Nephron progenitor cell (in vitro differentiated cells): ENCODE measurements around the gene AGK.
"Not testable (repeated sequence)": the region's sequence is repeated elsewhere in the genome, so short reads cannot be mapped to it uniquely, and the experiment has no call there.

Experiments
- DNase-seq: peaks from one replicate; pipeline ENCODE4 v3.0.0; 2021
- H3K27ac Mint-ChIP-seq: 2 replicates; pipeline ENCODE4 v1.8.0; 2021; ENCODE audit warnings: mild to moderate bottlenecking, moderate library complexity, mixed read lengths
- H3K27me3 Mint-ChIP-seq: 2 replicates; pipeline ENCODE4 v1.8.0; 2021; ENCODE audit warnings: mild to moderate bottlenecking, low read depth, mixed read lengths; ENCODE audit not compliant: poor library complexity
- H3K36me3 Mint-ChIP-seq: 2 replicates; pipeline ENCODE4 v1.8.0; 2021; ENCODE audit warnings: low read depth, mixed read lengths
- H3K4me1 Mint-ChIP-seq: 2 replicates; pipeline ENCODE4 v1.8.0; 2021; ENCODE audit warnings: mixed read lengths
- H3K4me3 Mint-ChIP-seq: 2 replicates; pipeline ENCODE4 v1.8.0; 2021; ENCODE audit warnings: mild to moderate bottlenecking, moderate library complexity, mixed read lengths
- H3K9me3 Mint-ChIP-seq: 2 replicates; pipeline ENCODE4 v1.8.0; 2021; ENCODE audit warnings: mild to moderate bottlenecking, moderate library complexity, mixed read lengths
- CTCF ChIP-seq: fragments of 200-600 bp; sonication (generic); IDR thresholded peaks from 2 replicates; pipeline ENCODE4 v1.5.0; 2021; ENCODE audit warnings: antibody characterized with exemption

Gene AGK

DNA sequence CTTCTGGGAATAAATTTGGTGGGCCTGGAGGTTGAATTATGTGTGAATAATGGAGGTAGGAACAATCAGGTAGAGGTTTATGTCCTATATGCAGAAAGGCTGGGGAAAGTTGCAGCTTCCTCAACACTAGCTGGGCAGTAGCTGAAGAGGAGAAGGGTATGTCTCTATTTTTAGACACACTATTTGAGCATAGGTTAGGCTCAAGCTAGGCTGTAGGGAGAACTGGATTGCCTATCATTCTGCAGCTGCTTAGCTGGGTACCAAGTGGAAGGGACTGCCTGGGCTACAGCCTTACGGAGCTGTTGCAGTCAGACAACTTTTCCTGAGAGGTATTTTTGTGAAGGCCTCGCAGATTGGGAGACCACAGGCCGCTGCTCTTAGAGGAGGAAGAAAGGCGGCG lies 82.9 kb downstream of the AGK start:
- Mint-ChIP-seq H3K27ac (no peak overlapping the region), H3K4me1 (no peaks in the 10 kb centered on the region), H3K27me3 (no peaks in the 10 kb centered on the region), H3K36me3 (peaks cover 42% of the 10 kb centered on the region), H3K4me3 (no peak overlapping the region), H3K9me3 (no peaks in the 10 kb centered on the region)
- DNase-seq = no peak
- TF ChIP-seq CTCF = no peak

DNA sequence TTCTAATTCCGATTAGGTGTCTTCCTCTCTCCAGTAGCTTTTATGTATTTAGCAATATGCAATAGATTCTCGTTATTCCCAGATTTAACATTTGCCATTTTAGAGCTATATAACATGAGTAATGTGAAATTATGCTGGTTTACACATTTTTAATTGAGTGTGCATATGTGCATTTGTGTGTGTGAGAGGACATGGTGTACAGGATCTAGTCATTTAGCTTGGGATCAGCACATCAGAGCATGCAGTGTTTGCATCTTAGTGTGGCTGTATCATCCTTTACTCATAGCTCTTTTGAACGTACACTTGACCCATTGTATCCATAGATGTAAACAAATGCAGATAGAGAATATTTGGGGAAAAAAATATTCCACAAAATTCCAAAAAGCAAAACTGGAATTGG lies 84.8 kb downstream of the AGK start:
- TF ChIP-seq CTCF = no peak

GRCh38 chr7:141640239-141640840 lies 89.1 kb downstream of the AGK start:
- Mint-ChIP-seq H3K27me3 (no peaks in the 10 kb centered on the region), H3K4me1 (no peaks in the 10 kb centered on the region), H3K4me3 (no peak overlapping the region), H3K27ac (peak overlapping the region; percentile 13), H3K36me3 (peaks cover 25% of the 10 kb centered on the region), H3K9me3 (no peaks in the 10 kb centered on the region)
- no peak for DNase-seq
- TF ChIP-seq CTCF = no peak

More for the DNA sequence above, 84.8 kb downstream of the AGK start:
- no peak for DNase-seq
- Mint-ChIP-seq H3K4me1 (no peaks in the 10 kb centered on the region), H3K27ac (no peak overlapping the region), H3K36me3 (peaks cover 44% of the 10 kb centered on the region), H3K4me3 (no peak overlapping the region), H3K9me3 (no peaks in the 10 kb centered on the region), H3K27me3 (no peaks in the 10 kb centered on the region)

DNA sequence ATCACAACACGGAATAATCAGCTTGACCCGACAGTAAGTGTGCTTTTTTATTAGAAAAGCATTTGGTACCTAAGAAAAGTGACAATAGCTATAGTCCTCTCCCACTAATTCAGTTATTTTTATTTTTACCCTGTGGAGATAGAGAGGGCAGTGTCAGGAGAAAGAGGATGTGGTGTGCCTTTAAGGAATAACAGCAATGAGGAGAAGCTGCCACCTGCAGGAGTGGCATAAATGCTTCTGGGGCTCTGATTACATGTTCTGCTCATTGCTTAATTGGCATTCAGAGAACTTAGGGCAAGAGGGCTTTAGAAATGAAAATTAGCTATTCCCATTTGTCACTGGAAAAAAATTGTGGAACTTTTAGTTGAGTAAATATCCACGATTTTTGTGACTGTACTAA lies 90.7 kb downstream of the AGK start:
- no peak for TF ChIP-seq CTCF
- no peak for DNase-seq
- no peaks in the 10 kb centered on the region for H3K4me1 Mint-ChIP-seq
- H3K9me3 Mint-ChIP-seq = no peaks in the 10 kb centered on the region
- no peaks in the 10 kb centered on the region for H3K27me3 Mint-ChIP-seq
- H3K27ac Mint-ChIP-seq = no peak overlapping the region
- H3K36me3 Mint-ChIP-seq = peaks cover 28% of the 10 kb centered on the region
- H3K4me3 Mint-ChIP-seq = no peak overlapping the region

GRCh38 chr7:141645188-141645587 lies 94.0 kb downstream of the AGK start:
- Mint-ChIP-seq H3K4me3 (no peak overlapping the region), H3K27ac (no peak overlapping the region), H3K4me1 (peaks cover 24% of the 10 kb centered on the region), H3K27me3 (peaks cover 8% of the 10 kb centered on the region), H3K36me3 (peaks cover 19% of the 10 kb centered on the region), H3K9me3 (no peaks in the 10 kb centered on the region)
- TF ChIP-seq CTCF = no peak
- no peak for DNase-seq

GRCh38 chr7:141646826-141647480 lies 95.7 kb downstream of the AGK start:
- H3K4me3 Mint-ChIP-seq = no peak overlapping the region
- H3K27ac Mint-ChIP-seq = peak overlapping the region; percentile 49
- H3K27me3 Mint-ChIP-seq = peaks cover 8% of the 10 kb centered on the region
- no peak for DNase-seq
- peaks cover 15% of the 10 kb centered on the region for H3K36me3 Mint-ChIP-seq
- TF ChIP-seq CTCF = no peak
- no peaks in the 10 kb centered on the region for H3K9me3 Mint-ChIP-seq
- H3K4me1 Mint-ChIP-seq = peaks cover 24% of the 10 kb centered on the region

GRCh38 chr7:141647701-141648100 lies 96.5 kb downstream of the AGK start:
- Mint-ChIP-seq H3K36me3 (peaks cover 15% of the 10 kb centered on the region), H3K4me1 (peaks cover 24% of the 10 kb centered on the region)
- H3K9me3 Mint-ChIP-seq, H3K27me3 Mint-ChIP-seq, DNase-seq, H3K27ac Mint-ChIP-seq, H3K4me3 Mint-ChIP-seq: not testable (repeated sequence)
